T-helper 1 cell treated with Interleukin-12 subunit alpha and Interleukin-12 subunit beta and Interleukin-4 antibody, amounts not matched to agents 30 μg/mL and 1 μg/mL, for 36 hours (primary cell): ENCODE results near the gene TMEM181.

Experiments used
- H3K27ac Mint-ChIP-seq: one replicate; pipeline ENCODE4 v1.8.0; 2021; ENCODE audit warnings: mild to moderate bottlenecking, mixed read lengths
- H3K27me3 Mint-ChIP-seq: one replicate; pipeline ENCODE4 v1.8.0; 2021; ENCODE audit warnings: low read depth, mixed read lengths
- H3K36me3 Mint-ChIP-seq: one replicate; pipeline ENCODE4 v1.8.0; 2021; ENCODE audit warnings: low read depth, mixed read lengths
- H3K4me1 Mint-ChIP-seq: one replicate; pipeline ENCODE4 v1.8.0; 2021; ENCODE audit warnings: low read depth, mixed read lengths
- H3K4me3 Mint-ChIP-seq: one replicate; pipeline ENCODE4 v1.8.0; 2021; ENCODE audit warnings: mild to moderate bottlenecking, moderate library complexity, mixed read lengths
- H3K9me3 Mint-ChIP-seq: one replicate; pipeline ENCODE4 v1.8.0; 2021; ENCODE audit warnings: mixed read lengths

The TMEM181 gene

GRCh38 chr6:158635427-158636073 is 75.7 kb downstream of the TMEM181 start:
- no peaks in the 10 kb centered on the region for H3K27me3 Mint-ChIP-seq
- H3K4me1 Mint-ChIP-seq, result peaks cover 57% of the 10 kb centered on the region
- no peak overlapping the region for H3K4me3 Mint-ChIP-seq
- H3K27ac Mint-ChIP-seq, result no peak overlapping the region
- peaks cover 59% of the 10 kb centered on the region for H3K36me3 Mint-ChIP-seq
- H3K9me3 Mint-ChIP-seq, result no peaks in the 10 kb centered on the region

- Mint-ChIP-seq H3K9me3 (no peaks in the 10 kb centered on the region), H3K27me3 (no peaks in the 10 kb centered on the region), H3K4me3 (no peak overlapping the region), H3K27ac (no peak overlapping the region), H3K36me3 (peaks cover 60% of the 10 kb centered on the region), H3K4me1 (peaks cover 56% of the 10 kb centered on the region)
Measured at GRCh38 chr6:158636778-158637177, 76.9 kb downstream of the TMEM181 start.

GRCh38 chr6:158638324-158638854 is 78.5 kb downstream of the TMEM181 start:
- Mint-ChIP-seq H3K4me1 (peaks cover 64% of the 10 kb centered on the region), H3K4me3 (no peak overlapping the region), H3K27ac (peak overlapping the region; percentile 7), H3K36me3 (peaks cover 63% of the 10 kb centered on the region), H3K9me3 (no peaks in the 10 kb centered on the region), H3K27me3 (no peaks in the 10 kb centered on the region)

GRCh38 chr6:158639056-158639455 is 79.2 kb downstream of the TMEM181 start:
- peak overlapping the region; percentile 7 for H3K27ac Mint-ChIP-seq
- no peaks in the 10 kb centered on the region for H3K27me3 Mint-ChIP-seq
- peaks cover 64% of the 10 kb centered on the region for H3K36me3 Mint-ChIP-seq
- H3K9me3 Mint-ChIP-seq, result no peaks in the 10 kb centered on the region
- peaks cover 64% of the 10 kb centered on the region for H3K4me1 Mint-ChIP-seq
- no peak overlapping the region for H3K4me3 Mint-ChIP-seq

GRCh38 chr6:158640519-158640918 is 80.6 kb downstream of the TMEM181 start:
- Mint-ChIP-seq H3K27ac (peak overlapping the region; percentile 46), H3K4me3 (peak overlapping the region; percentile 72), H3K36me3 (peaks cover 53% of the 10 kb centered on the region), H3K4me1 (peaks cover 59% of the 10 kb centered on the region), H3K9me3 (no peaks in the 10 kb centered on the region), H3K27me3 (no peaks in the 10 kb centered on the region)

- H3K27me3 Mint-ChIP-seq, result no peaks in the 10 kb centered on the region
- peaks cover 64% of the 10 kb centered on the region for H3K4me1 Mint-ChIP-seq
- peaks cover 40% of the 10 kb centered on the region for H3K36me3 Mint-ChIP-seq
- H3K4me3 Mint-ChIP-seq, result peak overlapping the region; percentile 98
- H3K27ac Mint-ChIP-seq, result peak overlapping the region; percentile 99
- no peaks in the 10 kb centered on the region for H3K9me3 Mint-ChIP-seq
Measured at GRCh38 chr6:158642097-158642601, 82.3 kb downstream of the TMEM181 start.

GRCh38 chr6:158643836-158644230 is 83.9 kb downstream of the TMEM181 start:
- Mint-ChIP-seq H3K36me3 (peaks cover 32% of the 10 kb centered on the region), H3K4me1 (peaks cover 67% of the 10 kb centered on the region), H3K9me3 (no peaks in the 10 kb centered on the region), H3K27ac (peak overlapping the region; percentile 99), H3K27me3 (no peaks in the 10 kb centered on the region), H3K4me3 (peak overlapping the region; percentile 98)

- no peaks in the 10 kb centered on the region for H3K27me3 Mint-ChIP-seq
- peak within 1 kb of the TSS; percentile 98 for H3K4me3 Mint-ChIP-seq
- H3K9me3 Mint-ChIP-seq, result no peaks in the 10 kb centered on the region
- peaks cover 67% of the 10 kb centered on the region for H3K4me1 Mint-ChIP-seq
- peaks cover 31% of the 10 kb centered on the region for H3K36me3 Mint-ChIP-seq
- peak within 1 kb of the TSS; percentile 99 for H3K27ac Mint-ChIP-seq
Measured at GRCh38 chr6:158644231-158645063, 84.6 kb downstream of the TMEM181 start, which contains the start of gene DYNLT1. TSS of gene DYNLT1 (minus strand) at chr6:158644743. CDS start at chr6:158644708, 35 bp downstream.

GRCh38 chr6:158645064-158646022 is 85.5 kb downstream of the TMEM181 start:
- Mint-ChIP-seq H3K27ac (peak overlapping the region; percentile 94), H3K36me3 (peaks cover 25% of the 10 kb centered on the region), H3K27me3 (no peaks in the 10 kb centered on the region), H3K4me3 (peak overlapping the region; percentile 98), H3K9me3 (no peaks in the 10 kb centered on the region), H3K4me1 (peaks cover 64% of the 10 kb centered on the region)

GRCh38 chr6:158646023-158646910 is 86.4 kb downstream of the TMEM181 start:
- Mint-ChIP-seq H3K27me3 (no peaks in the 10 kb centered on the region), H3K27ac (peak overlapping the region; percentile 94), H3K4me1 (peaks cover 60% of the 10 kb centered on the region), H3K4me3 (peak overlapping the region; percentile 98), H3K36me3 (peaks cover 23% of the 10 kb centered on the region), H3K9me3 (no peaks in the 10 kb centered on the region)

GRCh38 chr6:158647501-158647900 is 87.6 kb downstream of the TMEM181 start:
- Mint-ChIP-seq H3K4me1 (peaks cover 51% of the 10 kb centered on the region), H3K36me3 (peaks cover 15% of the 10 kb centered on the region), H3K27ac (peak overlapping the region; percentile 7), H3K27me3 (no peaks in the 10 kb centered on the region), H3K9me3 (no peaks in the 10 kb centered on the region), H3K4me3 (no peak overlapping the region)

- Mint-ChIP-seq H3K4me3 (peak overlapping the region; percentile 36), H3K36me3 (peaks cover 19% of the 10 kb centered on the region), H3K9me3 (no peaks in the 10 kb centered on the region), H3K27ac (peak overlapping the region; percentile 87), H3K27me3 (no peaks in the 10 kb centered on the region), H3K4me1 (peaks cover 55% of the 10 kb centered on the region)
Measured at GRCh38 chr6:158648682-158649131, 88.8 kb downstream of the TMEM181 start.
